NK-92 (cell line): Measurements from ENCODE around the gene SEMA3G.

Experiments used
- DNase-seq: peaks from one replicate; lab custom pipeline; 2025; ENCODE audit not compliant: unreplicated experiment; lab: John Stamatoyannopoulos, UW

The SEMA3G gene

GRCh38 chr3:52396907-52397591 is 47.9 kb downstream of the SEMA3G start:
- DNase-seq = no peak

- DNase-seq = no peak
Observed at GRCh38 chr3:52396011-52396906, 48.6 kb downstream of the SEMA3G start.

GRCh38 chr3:52395503-52395865 is 49.4 kb downstream of the SEMA3G start:
- no peak for DNase-seq

- DNase-seq = no peak
Observed at GRCh38 chr3:52394751-52395502, 50.0 kb downstream of the SEMA3G start.

- no peak for DNase-seq
Observed at GRCh38 chr3:52393959-52394670, 50.8 kb downstream of the SEMA3G start.

- no peak for DNase-seq
Observed at GRCh38 chr3:52393131-52393807, 51.6 kb downstream of the SEMA3G start.

GRCh38 chr3:52392216-52392930 is 52.5 kb downstream of the SEMA3G start:
- no peak for DNase-seq

GRCh38 chr3:52391096-52391495 is 53.8 kb downstream of the SEMA3G start:
- DNase-seq = no peak

GRCh38 chr3:52388933-52389332 is 56.0 kb downstream of the SEMA3G start:
- no peak for DNase-seq

- no peak for DNase-seq
Observed at GRCh38 chr3:52388348-52388821, 56.5 kb downstream of the SEMA3G start.

GRCh38 chr3:52387481-52387880 is 57.4 kb downstream of the SEMA3G start:
- no peak for DNase-seq

GRCh38 chr3:52385157-52385556 is 59.7 kb downstream of the SEMA3G start:
- no peak for DNase-seq

- DNase-seq = no peak
Observed at GRCh38 chr3:52384019-52384761, 60.7 kb downstream of the SEMA3G start.

- DNase-seq = no peak
Observed at GRCh38 chr3:52383446-52383845, 61.5 kb downstream of the SEMA3G start.
